GM19468 (cell line): ENCODE measurements around the gene IGHMBP2.

Source experiments
- ATAC-seq: cut with Tn5 transposase; IDR thresholded peaks from one replicate; pipeline ENCODE4 v1.9.1; 2021; ENCODE audit warnings: mild to moderate bottlenecking, moderate library complexity, moderate number of reproducible peaks; ENCODE audit not compliant: unreplicated experiment; ENCODE audit errors: extremely low read depth

IGHMBP2 gene

DNA sequence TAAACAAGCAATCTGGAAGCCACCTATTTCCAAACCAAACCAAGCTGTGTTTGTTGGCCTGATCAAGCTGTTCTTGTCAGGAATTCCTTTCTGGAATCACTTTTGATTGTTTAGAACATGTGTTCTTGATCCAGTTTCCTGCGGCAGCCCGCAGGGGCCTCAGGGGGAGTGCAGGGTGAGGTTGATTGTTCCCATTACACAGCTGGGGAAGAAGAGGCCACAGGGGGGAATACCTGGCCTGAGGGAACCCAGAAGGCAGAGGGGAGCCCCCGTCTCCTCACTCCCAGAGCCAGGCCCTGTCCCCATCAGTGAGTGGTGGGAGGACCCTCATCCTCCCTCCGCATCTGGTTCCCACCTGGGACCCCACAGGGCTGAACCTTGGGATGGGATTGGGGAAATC lies 72.9 kb downstream of the IGHMBP2 start:
- ATAC-seq: no peak

- no peak for ATAC-seq
These were observed 74.3 kb downstream of the IGHMBP2 start for GRCh38 chr11:68977781-68978625.

DNA sequence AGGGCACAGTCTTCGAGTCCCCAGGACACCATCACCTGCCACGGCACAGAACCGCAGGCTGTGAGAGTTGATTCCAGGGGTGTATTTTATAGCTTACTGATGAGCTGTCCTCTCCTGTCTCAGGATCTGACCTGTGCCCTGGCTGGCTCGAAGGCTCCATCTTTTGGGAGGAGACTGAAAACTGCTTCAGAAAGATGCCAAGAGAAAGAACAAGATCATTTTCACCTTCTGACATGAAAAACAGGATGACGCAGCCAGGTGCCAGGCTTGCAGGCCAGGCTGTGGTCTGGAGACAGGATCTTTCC lies 74.9 kb downstream of the IGHMBP2 start:
- ATAC-seq: no peak

DNA sequence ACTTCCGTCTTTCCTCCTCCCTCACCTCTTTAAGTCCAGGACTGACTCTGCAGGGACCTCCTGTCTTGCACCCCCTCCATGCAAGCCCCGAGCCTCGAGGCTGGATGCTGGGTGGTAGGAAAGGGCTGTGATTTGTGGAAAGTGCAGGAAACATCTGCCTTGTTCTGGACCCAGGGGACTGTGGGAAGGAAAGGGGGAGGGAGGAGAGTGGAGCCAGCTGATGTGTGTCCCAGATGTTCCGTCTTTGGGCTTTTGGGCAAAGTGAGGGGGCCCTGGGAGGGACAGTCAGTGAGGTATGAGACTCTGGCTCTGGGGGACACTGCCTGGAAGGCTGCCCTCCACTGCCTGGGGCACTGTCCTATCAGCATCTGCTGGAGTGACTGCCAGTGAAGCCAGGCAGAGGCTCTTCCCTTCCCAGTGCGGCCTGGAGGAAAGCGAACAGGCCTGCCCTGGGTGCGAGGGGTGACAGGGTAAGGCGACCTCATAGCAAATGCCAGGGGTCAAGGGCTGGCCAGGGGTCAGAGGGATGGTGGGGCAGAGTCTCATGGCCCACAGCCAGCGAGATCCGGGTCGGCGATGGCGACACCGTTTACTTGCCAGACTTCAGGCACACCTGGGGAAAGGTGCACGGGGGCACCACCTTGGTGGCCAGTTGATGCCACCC lies 75.4 kb downstream of the IGHMBP2 start:
- ATAC-seq: no peak

GRCh38 chr11:68979931-68980775 lies 76.5 kb downstream of the IGHMBP2 start:
- ATAC-seq: no peak

DNA sequence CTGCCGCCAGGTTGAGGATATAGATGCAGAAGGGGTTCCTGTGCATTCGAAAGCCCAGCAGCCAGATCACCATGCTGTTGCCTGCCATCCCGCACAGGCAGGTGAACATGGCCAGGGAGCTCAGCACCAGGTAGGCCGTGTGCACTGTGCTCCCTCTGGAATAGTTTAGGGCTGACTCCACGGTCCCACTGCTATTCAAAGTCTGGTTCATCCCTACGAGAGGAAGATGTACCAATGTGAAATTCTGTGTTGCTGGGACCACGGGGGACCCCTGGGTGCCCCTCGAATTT lies 77.0 kb downstream of the IGHMBP2 start, which contains the start of gene MRGPRD:
Gene MRGPRD, minus strand, starts transcription at position 211 of the 290 bp plus-strand sequence. Its CDS starts 0 bp downstream, at position 211.
- ATAC-seq: no peak

DNA sequence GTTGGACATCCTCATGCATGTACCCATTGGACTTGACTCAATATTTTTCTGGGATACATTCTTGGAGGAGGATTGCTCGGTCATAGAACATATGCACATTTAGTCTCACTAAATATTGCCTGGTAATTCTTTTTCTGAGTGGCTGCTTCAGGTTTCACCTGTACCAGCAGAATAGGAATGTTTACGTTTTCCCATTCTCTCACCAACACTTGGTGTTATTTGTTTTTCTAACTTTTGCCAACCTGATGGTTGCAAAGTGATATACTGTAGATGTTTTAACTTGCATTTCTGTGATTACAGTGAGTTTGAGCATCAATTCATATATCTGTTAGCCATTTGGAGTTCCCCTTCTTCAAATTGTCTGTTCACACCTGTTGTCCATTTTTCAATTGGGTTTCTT lies 78.4 kb downstream of the IGHMBP2 start:
- ATAC-seq: no peak

DNA sequence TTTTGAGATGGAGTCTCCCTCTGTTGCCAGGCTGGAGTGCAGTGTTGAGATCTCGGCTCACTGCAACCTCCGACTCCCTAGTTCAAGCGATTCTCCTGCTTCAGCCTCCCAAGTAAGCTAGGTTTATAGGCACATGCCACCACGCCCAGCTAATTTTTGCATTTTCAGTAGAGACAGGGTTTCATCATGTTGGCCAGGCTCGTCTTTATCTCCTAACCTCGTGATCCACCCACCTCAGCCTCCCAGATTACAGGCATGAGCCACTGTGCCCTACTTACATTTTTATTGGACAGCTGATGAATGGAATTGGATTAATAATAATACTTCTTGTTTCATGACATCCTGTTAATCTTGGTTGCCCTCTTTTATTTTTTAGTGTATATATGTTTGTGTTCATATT lies 80.1 kb downstream of the IGHMBP2 start:
- no peak for ATAC-seq

- ATAC-seq: no peak
These were observed 83.5 kb downstream of the IGHMBP2 start for GRCh38 chr11:68987211-68987610.

DNA sequence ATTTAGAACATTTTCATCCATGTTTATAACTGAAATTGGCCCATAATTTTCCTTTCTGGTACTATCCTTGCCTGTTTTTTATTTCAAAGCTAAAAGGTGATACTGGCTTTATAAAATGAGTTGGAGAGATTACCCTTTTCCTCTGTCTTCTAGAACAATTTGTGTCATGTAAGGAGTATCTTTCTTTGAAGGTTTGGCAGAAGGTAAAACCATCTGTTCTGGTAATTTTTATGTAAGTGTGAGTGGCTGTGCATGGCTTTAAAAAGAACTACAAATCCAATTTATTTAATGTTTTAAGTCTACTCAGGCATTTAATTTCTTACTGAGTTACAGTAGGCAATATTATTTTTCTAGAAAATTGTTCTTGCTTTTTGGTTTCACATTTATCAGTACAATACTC lies 84.8 kb downstream of the IGHMBP2 start:
- ATAC-seq: no peak
